HFF-Myc (cell line): ENCODE data around the gene DRD4.

Experiments
- DNase-seq: peaks from one replicate; pipeline ENCODE4 v3.0.0-alpha.2; 2011; ENCODE audit warnings: low read depth; ENCODE audit errors: extremely low read depth
- H3K4me3 ChIP-seq: replicated peaks from 2 replicates; pipeline ENCODE4 v1.5.1; 2011; ENCODE audit warnings: low read depth, mild to moderate bottlenecking, control low read depth, low read length
- CTCF ChIP-seq: IDR thresholded peaks from 2 replicates; pipeline ENCODE4 v1.5.1; 2012; ENCODE audit warnings: mild to moderate bottlenecking, low read depth, low read length, control low read depth; ENCODE audit errors: missing control alignments

The DRD4 gene

DNA sequence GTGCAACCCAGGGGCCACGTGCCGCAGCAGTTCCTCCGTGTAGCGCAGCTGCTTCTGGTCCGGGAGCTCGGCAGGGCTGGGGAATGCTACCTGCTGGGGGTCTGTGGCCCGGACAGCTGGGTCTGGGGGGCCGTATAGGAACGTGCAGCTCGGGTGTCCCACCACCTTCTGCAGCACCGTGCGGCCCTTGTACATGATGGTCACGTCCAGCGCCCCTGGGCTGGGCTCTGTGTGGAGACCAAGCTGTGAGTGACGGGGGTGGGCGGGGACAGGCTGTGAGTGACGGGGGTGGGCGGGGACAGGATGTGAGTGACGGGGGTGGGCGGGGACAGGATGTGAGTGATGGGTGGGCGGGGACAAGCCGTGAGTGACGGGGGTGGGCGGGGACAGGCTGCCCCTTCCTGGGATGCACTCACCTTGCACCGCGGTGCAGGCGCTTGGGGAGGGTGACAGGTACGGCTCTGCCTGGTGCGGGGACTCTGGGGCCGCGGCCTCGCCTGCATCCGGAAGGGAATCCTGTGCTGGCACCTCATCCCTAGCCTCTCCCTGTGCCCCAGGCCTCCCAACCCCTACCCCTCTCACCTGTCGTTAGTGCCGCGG is 23.6 kb upstream of the DRD4 start:
- no peak overlapping the region for H3K4me3 ChIP-seq
- TF ChIP-seq CTCF: no peak
- DNase-seq: no peak

DNA sequence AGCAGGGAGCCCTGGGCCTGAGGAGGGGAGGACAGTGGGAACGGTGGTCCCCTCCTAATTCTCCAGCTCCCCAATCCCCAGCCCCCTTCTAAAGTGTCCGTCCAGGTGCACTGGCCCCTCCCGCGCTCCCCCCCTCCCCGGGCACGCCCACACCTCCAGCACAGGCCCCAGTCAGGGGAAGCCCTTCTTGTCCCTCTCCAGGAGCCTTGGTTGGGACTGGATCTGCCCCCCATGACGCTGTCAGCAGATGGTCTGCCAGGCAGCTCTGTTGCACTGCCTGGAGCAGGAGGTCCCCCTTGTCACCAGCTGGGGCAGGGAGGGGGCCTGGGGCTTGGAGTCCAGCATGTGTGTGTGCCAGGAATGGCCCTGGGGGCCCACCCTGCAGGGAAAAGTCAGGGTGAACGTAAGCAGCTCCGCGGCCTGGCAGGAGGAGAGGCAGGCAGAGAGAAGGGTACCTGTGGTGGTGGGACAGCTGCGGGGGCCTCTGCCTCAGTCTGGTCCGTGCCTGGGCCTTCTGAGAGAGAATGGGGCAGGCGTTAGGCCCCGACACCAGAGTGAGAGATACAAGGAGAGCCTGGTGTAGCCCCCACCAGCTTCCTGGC is 22.9 kb upstream of the DRD4 start:
- H3K4me3 ChIP-seq: no peak overlapping the region
- no peak for TF ChIP-seq CTCF
- DNase-seq: no peak

GRCh38 chr11:614623-615503 is 22.2 kb upstream of the DRD4 start:
- H3K4me3 ChIP-seq: peak overlapping the region; percentile 53
- no peak for TF ChIP-seq CTCF
- DNase-seq: no peak

DNA sequence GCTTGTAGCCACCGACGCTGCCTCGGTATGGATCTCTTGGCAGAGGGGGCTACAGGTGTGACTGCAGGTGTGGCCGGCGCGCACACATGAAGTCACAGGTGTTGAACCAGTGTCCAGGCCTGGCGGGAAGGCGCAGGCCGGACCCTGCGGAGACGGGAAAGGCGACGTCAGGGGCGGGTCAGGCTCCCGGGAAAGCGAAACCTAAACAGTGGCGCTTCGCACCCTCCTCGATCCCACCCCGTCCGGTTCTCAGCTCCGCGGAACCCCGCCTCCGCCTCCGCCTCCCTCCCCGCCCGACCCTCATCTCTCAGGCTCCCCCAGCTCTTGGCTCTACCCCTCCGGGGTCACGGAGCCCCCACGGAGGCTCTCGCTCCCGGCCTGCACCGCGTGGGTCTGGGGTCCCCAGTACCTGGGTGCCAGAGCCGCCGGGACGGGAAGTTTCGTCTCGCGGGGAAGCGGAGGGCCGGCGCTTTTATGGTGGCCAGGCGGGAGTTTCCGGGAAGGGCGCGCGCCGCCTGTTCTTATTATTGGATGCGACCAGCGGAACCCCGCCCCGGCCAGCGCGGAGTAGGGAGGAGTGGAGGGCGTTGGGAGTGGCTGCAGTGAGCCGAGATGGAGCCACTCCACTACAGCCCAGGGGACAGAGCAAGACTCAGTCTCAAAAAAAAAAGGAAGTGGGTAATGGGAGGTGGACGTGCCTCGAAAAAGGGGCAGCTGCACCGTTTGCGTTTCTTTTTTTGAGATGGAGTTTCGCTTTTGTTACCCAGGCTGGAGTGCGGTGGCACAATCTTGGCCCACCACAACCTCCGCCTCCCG is 21.4 kb upstream of the DRD4 start, which contains the start of gene IRF7:
Gene IRF7 (minus strand): TSS at position 447 of the 816 bp plus-strand sequence. CDS start 586 bp downstream, outside the sequence.
- DNase-seq: peak; percentile 43
- H3K4me3 ChIP-seq: peak within 1 kb of the TSS; percentile 53
- TF ChIP-seq CTCF: no peak

GRCh38 chr11:616320-617198 is 20.5 kb upstream of the DRD4 start:
- TF ChIP-seq CTCF: no peak
- no peak for DNase-seq
- no peak overlapping the region for H3K4me3 ChIP-seq
